Loucy (cell line): ENCODE results near the gene ATRNL1.

Experiments
- H2AFZ ChIP-seq: fragments of 200-600 bp; sonication (generic); 2 replicates; pipeline ENCODE4 v1.6.0; 2016; ENCODE audit warnings: antibody characterized with exemption, mild to moderate bottlenecking, low read length, moderate library complexity
- H3F3A ChIP-seq: fragments of 200-600 bp; 2 replicates; pipeline ENCODE4 v1.6.0; 2016; ENCODE audit warnings: antibody characterized with exemption, low read depth, mild to moderate bottlenecking
- H3K27me3 ChIP-seq: fragments of 200-600 bp; sonication (generic); 2 replicates; pipeline ENCODE4 v1.6.1; 2014; ENCODE audit warnings: low read length, mild to moderate bottlenecking; ENCODE audit not compliant: insufficient read depth, poor library complexity, severe bottlenecking
- H3K36me3 ChIP-seq: fragments of 200-600 bp; sonication (generic); 2 replicates; pipeline ENCODE4 v1.6.1; 2016; ENCODE audit warnings: low read length; ENCODE audit not compliant: insufficient read depth
- H3K4me1 ChIP-seq: fragments of 200-600 bp; sonication (generic); 2 replicates; pipeline ENCODE4 v1.5.1; 2014; ENCODE audit warnings: low read length, mild to moderate bottlenecking; ENCODE audit not compliant: insufficient read depth, poor library complexity, severe bottlenecking
- H3K4me2 ChIP-seq: fragments of 200-600 bp; sonication (generic); 2 replicates; pipeline ENCODE4 v1.6.0; 2014; ENCODE audit warnings: antibody characterized with exemption, low read length, low read depth, mild to moderate bottlenecking; ENCODE audit not compliant: poor library complexity, severe bottlenecking
- H3K4me3 ChIP-seq: fragments of 200-600 bp; sonication (generic); 2 replicates; pipeline ENCODE4 v1.5.1; 2014; ENCODE audit warnings: low read length, mild to moderate bottlenecking, mixed read lengths; ENCODE audit not compliant: poor library complexity, severe bottlenecking
- H3K79me2 ChIP-seq: fragments of 200-600 bp; sonication (generic); 2 replicates; pipeline ENCODE4 v1.6.1; 2014; ENCODE audit warnings: low read length; ENCODE audit not compliant: insufficient read depth
- H3K9ac ChIP-seq: fragments of 200-600 bp; sonication (generic); 2 replicates; pipeline ENCODE4 v1.6.0; 2014; ENCODE audit warnings: mild to moderate bottlenecking, low read depth, low read length, moderate library complexity; ENCODE audit not compliant: poor library complexity, severe bottlenecking
- H3K9me2 ChIP-seq: fragments of 200-600 bp; sonication (generic); replicated peaks from 2 replicates; pipeline ENCODE4 v1.6.1; 2016; ENCODE audit warnings: low read depth, low read length, mixed read lengths
- H3K9me3 ChIP-seq: fragments of 200-600 bp; sonication (generic); 2 replicates; pipeline ENCODE4 v1.6.1; 2014; ENCODE audit warnings: mild to moderate bottlenecking, antibody characterized with exemption, low read length, low read depth; ENCODE audit not compliant: insufficient read depth
- H4K20me1 ChIP-seq: fragments of 200-600 bp; sonication (generic); 2 replicates; pipeline ENCODE4 v1.6.0; 2014; ENCODE audit warnings: antibody characterized with exemption, low read length, mild to moderate bottlenecking; ENCODE audit not compliant: insufficient read depth, poor library complexity, severe bottlenecking
- CTCF ChIP-seq: fragments of 200-600 bp; sonication (generic); conservative IDR thresholded peaks from 2 replicates; pipeline ENCODE4 v1.5.1; 2014; ENCODE audit warnings: mild to moderate bottlenecking, antibody characterized with exemption, low read length
- EZH2phosphoT487 ChIP-seq: fragments of 200-600 bp; IDR thresholded peaks from 2 replicates; pipeline ENCODE4 v1.6.1; 2018; ENCODE audit warnings: antibody characterized with exemption, mild to moderate bottlenecking, moderate library complexity, borderline replicate concordance

ATRNL1 gene

GRCh38 chr10:115065801-115066200, 27.4 kb upstream of the ATRNL1 start:
- TF ChIP-seq EZH2phosphoT487 = no peak
- no peak for TF ChIP-seq CTCF
- Histone ChIP-seq H3K9ac (no peak overlapping the region), H3K4me1 (no peaks in the 10 kb centered on the region)

GRCh38 chr10:115066528-115066927, 26.6 kb upstream of the ATRNL1 start:
- TF ChIP-seq CTCF (no peak), EZH2phosphoT487 (no peak)
- Histone ChIP-seq H3K79me2 (no peaks in the 10 kb centered on the region), H3K9ac (no peak overlapping the region), H3K4me3 (no peak overlapping the region), H4K20me1 (no peaks in the 10 kb centered on the region), H2AFZ (no peak overlapping the region), H3K9me2 (no peaks in the 10 kb centered on the region), H3K9me3 (no peaks in the 10 kb centered on the region), H3K4me1 (no peaks in the 10 kb centered on the region), H3K4me2 (no peak overlapping the region), H3K27me3 (no peaks in the 10 kb centered on the region), H3K36me3 (no peaks in the 10 kb centered on the region), H3F3A (no peaks in the 10 kb centered on the region)

More at GRCh38 chr10:115065801-115066200, 27.4 kb upstream of the ATRNL1 start:
- H3F3A ChIP-seq = no peaks in the 10 kb centered on the region
- no peaks in the 10 kb centered on the region for H3K79me2 ChIP-seq
- H3K9me3 ChIP-seq = no peaks in the 10 kb centered on the region
- no peaks in the 10 kb centered on the region for H3K27me3 ChIP-seq
- no peak overlapping the region for H3K4me3 ChIP-seq
- H3K36me3 ChIP-seq = no peaks in the 10 kb centered on the region
- H3K4me2 ChIP-seq = no peak overlapping the region
- H4K20me1 ChIP-seq = no peaks in the 10 kb centered on the region
- no peaks in the 10 kb centered on the region for H3K9me2 ChIP-seq
- no peak overlapping the region for H2AFZ ChIP-seq

- no peaks in the 10 kb centered on the region for H4K20me1 ChIP-seq
- no peaks in the 10 kb centered on the region for H3K27me3 ChIP-seq
- no peaks in the 10 kb centered on the region for H3K9me2 ChIP-seq
- H3K9ac ChIP-seq = no peak overlapping the region
- no peak overlapping the region for H3K4me3 ChIP-seq
- H2AFZ ChIP-seq = peak overlapping the region; percentile 22; the same call in 1 of the 2 replicates
- peaks cover 6% of the 10 kb centered on the region for H3K4me1 ChIP-seq
- H3K79me2 ChIP-seq = no peaks in the 10 kb centered on the region
- no peaks in the 10 kb centered on the region for H3K36me3 ChIP-seq
- H3K4me2 ChIP-seq = no peak overlapping the region
- no peak for TF ChIP-seq CTCF
- TF ChIP-seq EZH2phosphoT487 = no peak
- no peaks in the 10 kb centered on the region for H3F3A ChIP-seq
- H3K9me3 ChIP-seq = no peaks in the 10 kb centered on the region
These were observed 19.4 kb upstream of the ATRNL1 start for GRCh38 chr10:115073796-115074195.
